Parathyroid adenoma (tissue), 2 donors: Measurements from ENCODE around the gene CHRNG.
A peak's percentile ranks its signal among the peaks of the same experiment; 100 is the strongest.

ENCODE experiments used
- H2AFZ ChIP-seq: fragments of 300-600 bp; sonication (generic); one replicate; pipeline ENCODE4 v1.7.0; 2017; ENCODE audit warnings: antibody characterized with exemption, mild to moderate bottlenecking
- H3K27ac ChIP-seq: fragments of 300-600 bp; sonication (generic); one replicate; pipeline ENCODE4 v1.7.0; 2017
- H3K27me3 ChIP-seq: fragments of 300-600 bp; sonication (generic); one replicate; pipeline ENCODE4 v1.7.0; 2017; ENCODE audit warnings: low read length; ENCODE audit not compliant: control insufficient read depth, insufficient read depth
- H3K36me3 ChIP-seq: fragments of 300-600 bp; sonication (generic); one replicate; pipeline ENCODE4 v1.7.0; 2017; ENCODE audit warnings: low read length; ENCODE audit not compliant: control insufficient read depth, insufficient read depth
- H3K4me1 ChIP-seq: fragments of 300-600 bp; sonication (generic); one replicate; pipeline ENCODE4 v1.7.0; 2017; ENCODE audit warnings: control low read depth
- H3K4me2 ChIP-seq: fragments of 300-600 bp; sonication (generic); one replicate; pipeline ENCODE4 v1.7.0; 2017; ENCODE audit warnings: low read length
- H3K4me3 ChIP-seq: fragments of 300-600 bp; sonication (generic); one replicate; pipeline ENCODE4 v1.7.0; 2017; ENCODE audit warnings: low read depth, low read length
- H3K79me2 ChIP-seq: fragments of 300-600 bp; sonication (generic); one replicate; pipeline ENCODE4 v1.7.0; 2017; ENCODE audit warnings: control low read depth
- H3K9ac ChIP-seq: fragments of 300-600 bp; sonication (generic); one replicate; pipeline ENCODE4 v1.7.0; 2017; ENCODE audit warnings: mild to moderate bottlenecking
- H3K9me3 ChIP-seq: fragments of 300-600 bp; sonication (generic); one replicate; pipeline ENCODE4 v1.7.0; 2017; ENCODE audit warnings: low read length; ENCODE audit not compliant: control insufficient read depth
- TF ChIP-seq, protein P1 (sequence below): fragments of 300-600 bp; sonication (generic); IDR thresholded peaks from one replicate; pipeline ENCODE4 v1.7.0; 2017; ENCODE audit warnings: antibody characterized with exemption, mild to moderate bottlenecking
- donor health status: primary hyperparathyroidism.

Gene CHRNG

DNA sequence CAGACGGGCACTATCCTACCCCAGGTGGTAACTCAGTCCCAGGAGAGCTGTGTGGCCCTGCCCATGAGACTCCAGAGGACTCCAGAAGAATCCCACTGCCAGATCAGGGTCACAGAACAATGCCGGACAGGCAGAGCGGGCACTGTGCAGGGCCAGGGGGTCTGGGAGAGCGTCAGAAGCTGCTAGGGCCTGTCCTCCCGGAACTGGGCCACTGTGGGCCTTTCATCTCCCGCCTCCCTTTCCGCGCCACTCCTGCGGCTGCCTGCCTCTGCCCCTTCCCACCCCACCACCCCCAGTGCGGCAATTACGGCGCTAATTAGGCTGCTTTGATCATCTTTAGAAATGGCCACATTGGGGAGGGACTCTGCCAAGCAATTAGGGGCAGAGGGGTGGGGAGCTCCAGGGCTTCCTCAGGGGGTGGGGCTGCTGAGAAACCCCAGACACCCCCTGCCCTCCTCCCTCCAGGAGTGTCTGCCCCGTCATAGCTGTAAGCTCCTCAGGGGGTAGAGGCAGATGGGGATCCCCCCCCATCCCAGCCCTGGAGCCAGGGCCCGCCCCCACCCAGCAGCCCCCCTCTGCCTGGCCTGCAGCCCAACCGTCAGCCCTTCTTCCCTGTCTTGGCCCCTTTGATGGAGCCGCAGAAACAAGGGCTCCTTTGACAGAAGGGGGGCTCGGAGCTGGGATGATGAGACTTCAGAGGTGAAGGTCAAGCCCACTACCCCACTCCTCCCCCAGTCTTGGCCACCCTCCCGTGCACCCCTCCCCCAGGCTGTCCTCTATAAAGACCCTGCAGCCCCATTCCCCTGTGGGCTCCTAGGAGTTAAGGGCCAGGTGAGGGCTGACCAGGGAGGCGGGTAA lies 19.7 kb upstream of the CHRNG start, which contains the start of gene PRSS56:
PRSS56 (plus strand) TSS at position 808 of the 858 bp plus-strand sequence. CDS start 211 bp downstream, outside the sequence.
- H3K4me1 ChIP-seq, result no peaks in the 10 kb centered on the region
- no peak within 1 kb of the TSS for H3K9ac ChIP-seq
- H3K4me3 ChIP-seq, result no peak within 1 kb of the TSS
- TF ChIP-seq, protein P1, sequence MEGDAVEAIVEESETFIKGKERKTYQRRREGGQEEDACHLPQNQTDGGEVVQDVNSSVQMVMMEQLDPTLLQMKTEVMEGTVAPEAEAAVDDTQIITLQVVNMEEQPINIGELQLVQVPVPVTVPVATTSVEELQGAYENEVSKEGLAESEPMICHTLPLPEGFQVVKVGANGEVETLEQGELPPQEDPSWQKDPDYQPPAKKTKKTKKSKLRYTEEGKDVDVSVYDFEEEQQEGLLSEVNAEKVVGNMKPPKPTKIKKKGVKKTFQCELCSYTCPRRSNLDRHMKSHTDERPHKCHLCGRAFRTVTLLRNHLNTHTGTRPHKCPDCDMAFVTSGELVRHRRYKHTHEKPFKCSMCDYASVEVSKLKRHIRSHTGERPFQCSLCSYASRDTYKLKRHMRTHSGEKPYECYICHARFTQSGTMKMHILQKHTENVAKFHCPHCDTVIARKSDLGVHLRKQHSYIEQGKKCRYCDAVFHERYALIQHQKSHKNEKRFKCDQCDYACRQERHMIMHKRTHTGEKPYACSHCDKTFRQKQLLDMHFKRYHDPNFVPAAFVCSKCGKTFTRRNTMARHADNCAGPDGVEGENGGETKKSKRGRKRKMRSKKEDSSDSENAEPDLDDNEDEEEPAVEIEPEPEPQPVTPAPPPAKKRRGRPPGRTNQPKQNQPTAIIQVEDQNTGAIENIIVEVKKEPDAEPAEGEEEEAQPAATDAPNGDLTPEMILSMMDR, result no peak
- H3K9me3 ChIP-seq, result no peaks in the 10 kb centered on the region
- no peak within 1 kb of the TSS for H3K4me2 ChIP-seq
- no peaks in the 10 kb centered on the region for H3K36me3 ChIP-seq
- H3K27me3 ChIP-seq, result peaks cover 3% of the 10 kb centered on the region
- H3K79me2 ChIP-seq, result no peaks in the 10 kb centered on the region
- H3K27ac ChIP-seq, result no peak within 1 kb of the TSS
- H2AFZ ChIP-seq, result no peak within 1 kb of the TSS

DNA sequence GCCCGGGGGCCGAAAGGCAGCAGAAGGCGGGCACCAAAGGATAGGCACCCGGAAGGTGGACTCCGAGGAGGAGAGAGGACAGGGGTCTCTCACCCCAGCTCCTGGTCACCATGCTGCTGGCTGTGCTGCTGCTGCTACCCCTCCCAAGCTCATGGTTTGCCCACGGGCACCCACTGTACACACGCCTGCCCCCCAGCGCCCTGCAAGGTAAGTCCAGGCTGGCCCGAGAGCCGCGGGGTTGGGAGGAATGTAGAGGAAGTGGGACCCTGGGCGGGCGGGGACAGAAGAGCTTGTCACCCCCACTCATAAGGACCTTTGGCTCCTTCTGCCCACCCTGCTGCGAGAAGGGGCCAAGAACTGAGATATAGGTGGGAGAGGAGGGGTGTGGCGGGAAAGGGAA lies 19.0 kb upstream of the CHRNG start:
- H3K4me2 ChIP-seq, result no peak overlapping the region
- H3K9ac ChIP-seq, result no peak overlapping the region
- no peak overlapping the region for H2AFZ ChIP-seq
- TF ChIP-seq, protein P1, result no peak
- no peak overlapping the region for H3K4me3 ChIP-seq
- H3K27ac ChIP-seq, result no peak overlapping the region
- no peaks in the 10 kb centered on the region for H3K36me3 ChIP-seq
- no peaks in the 10 kb centered on the region for H3K4me1 ChIP-seq
- H3K9me3 ChIP-seq, result no peaks in the 10 kb centered on the region
- H3K79me2 ChIP-seq, result no peaks in the 10 kb centered on the region
- peaks cover 3% of the 10 kb centered on the region for H3K27me3 ChIP-seq

DNA sequence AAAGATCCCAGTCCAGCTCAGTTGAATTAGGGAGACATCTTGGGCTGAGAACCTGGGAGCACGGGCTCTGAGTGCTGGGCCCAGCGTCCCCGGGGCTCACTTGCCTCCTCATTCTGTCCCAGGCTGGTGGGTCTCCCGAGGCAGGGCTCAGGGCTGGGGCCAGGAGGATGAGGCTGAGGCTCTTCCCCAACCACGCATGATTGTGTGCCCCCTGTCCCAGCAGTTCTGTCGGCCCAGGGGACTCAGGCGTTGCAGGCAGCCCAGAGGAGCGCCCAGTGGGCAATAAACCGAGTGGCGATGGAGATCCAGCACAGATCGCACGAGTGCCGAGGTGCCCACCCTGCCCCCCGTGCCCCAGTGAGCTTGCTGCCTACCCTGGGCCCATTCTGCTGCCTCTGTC lies 18.4 kb upstream of the CHRNG start:
- Histone ChIP-seq H3K36me3 (no peaks in the 10 kb centered on the region), H3K79me2 (no peaks in the 10 kb centered on the region), H2AFZ (no peak overlapping the region), H3K9me3 (no peaks in the 10 kb centered on the region), H3K4me2 (no peak overlapping the region), H3K9ac (no peak overlapping the region), H3K4me3 (no peak overlapping the region), H3K27me3 (peaks cover 3% of the 10 kb centered on the region), H3K4me1 (no peaks in the 10 kb centered on the region), H3K27ac (no peak overlapping the region)
- TF ChIP-seq, protein P1, result no peak

DNA sequence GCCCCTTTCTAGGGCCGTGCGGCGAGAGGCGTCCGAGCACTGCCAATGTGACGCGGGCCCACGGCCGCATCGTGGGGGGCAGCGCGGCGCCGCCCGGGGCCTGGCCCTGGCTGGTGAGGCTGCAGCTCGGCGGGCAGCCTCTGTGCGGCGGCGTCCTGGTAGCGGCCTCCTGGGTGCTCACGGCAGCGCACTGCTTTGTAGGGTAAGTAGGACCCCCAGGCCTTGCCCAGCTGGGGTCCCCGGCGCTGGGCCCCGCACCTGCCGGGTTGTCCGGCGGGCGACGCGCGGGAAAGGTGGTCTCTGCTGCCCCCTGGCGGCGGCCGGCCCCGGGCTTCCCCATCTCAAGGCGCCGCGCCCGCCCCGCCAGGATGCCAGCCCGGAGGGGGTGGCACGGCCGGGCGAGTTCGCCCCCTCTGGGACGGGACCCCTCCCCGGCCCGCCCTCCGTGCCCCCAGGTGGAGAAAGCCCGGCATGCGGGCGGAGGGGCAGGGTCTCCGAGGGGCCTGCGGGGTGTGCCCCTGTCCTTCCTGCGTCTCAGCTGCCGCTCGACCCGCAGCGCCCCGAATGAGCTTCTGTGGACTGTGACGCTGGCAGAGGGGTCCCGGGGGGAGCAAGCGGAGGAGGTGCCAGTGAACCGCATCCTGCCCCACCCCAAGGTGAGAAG lies 17.4 kb upstream of the CHRNG start:
- peak overlapping the region; percentile 72 for H3K4me2 ChIP-seq
- H3K79me2 ChIP-seq, result no peaks in the 10 kb centered on the region
- no peak overlapping the region for H3K4me3 ChIP-seq
- peaks cover 3% of the 10 kb centered on the region for H3K27me3 ChIP-seq
- H3K4me1 ChIP-seq, result no peaks in the 10 kb centered on the region
- H3K9me3 ChIP-seq, result no peaks in the 10 kb centered on the region
- H2AFZ ChIP-seq, result peak overlapping the region; percentile 68
- TF ChIP-seq, protein P1, result peak; percentile 84
- no peak overlapping the region for H3K9ac ChIP-seq
- no peaks in the 10 kb centered on the region for H3K36me3 ChIP-seq
- no peak overlapping the region for H3K27ac ChIP-seq
